Right renal pelvis (tissue), 4 donors: Measurements from ENCODE around the gene SPATA21. TPM values are rescaled to one million over a fixed set of nuclear protein-coding genes. Genes with fewer than 3 reads are reported as not detected.

ENCODE experiments used
- DNase-seq, 4 donors: peaks; one replicate each; pipeline ENCODE4 v3.0.0-alpha.2; 2013; ENCODE audit warnings: low read depth in 4 of 4, low spot score in 3 of 4, missing footprints in 1 of 4
- polyA plus RNA-seq, 4 donors: library from polyadenylated mRNA; unstranded; fragments of 120-200 nt; gene quantifications; one replicate each; pipeline ENCODE4 v1.2.1, GENCODE V29; 2013; ENCODE audit not compliant: insufficient read length in 4 of 4

SPATA21 gene
- polyA plus RNA-seq, 4 donors, result 0.17 TPM; not detected in 3

GRCh38 chr1:16422041-16422440, 15.2 kb downstream of the SPATA21 start:
- DNase-seq, result no peak

GRCh38 chr1:16421201-16421600, 16.0 kb downstream of the SPATA21 start:
- DNase-seq, result no peak

GRCh38 chr1:16420424-16421118, 16.7 kb downstream of the SPATA21 start:
- no peak for DNase-seq

GRCh38 chr1:16418823-16419425, 18.3 kb downstream of the SPATA21 start:
- DNase-seq, result no peak

- DNase-seq, result no peak
These were observed 24.0 kb downstream of the SPATA21 start for GRCh38 chr1:16413191-16413590.

DNA sequence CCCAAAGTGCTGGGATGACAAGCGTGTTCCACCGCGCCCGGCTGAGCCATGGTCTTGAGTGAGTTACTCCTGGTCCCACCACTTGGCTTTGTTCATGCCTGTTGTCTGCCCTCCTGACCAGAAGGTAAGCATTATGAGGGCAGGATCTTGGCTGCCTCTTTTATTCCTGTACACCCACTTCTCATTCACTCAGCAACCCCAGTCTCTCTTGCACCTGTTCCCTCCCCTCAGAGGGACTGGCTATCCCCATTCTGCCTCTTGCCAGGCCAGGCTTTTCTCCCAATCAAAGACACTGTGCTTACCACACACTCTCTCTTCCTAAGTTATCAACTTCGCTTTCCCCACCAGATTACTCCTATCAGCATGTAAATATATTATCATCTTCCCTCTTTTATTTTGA, 26.4 kb downstream of the SPATA21 start:
- DNase-seq, result no peak

GRCh38 chr1:16409536-16410152, 27.6 kb downstream of the SPATA21 start:
- no peak for DNase-seq

DNA sequence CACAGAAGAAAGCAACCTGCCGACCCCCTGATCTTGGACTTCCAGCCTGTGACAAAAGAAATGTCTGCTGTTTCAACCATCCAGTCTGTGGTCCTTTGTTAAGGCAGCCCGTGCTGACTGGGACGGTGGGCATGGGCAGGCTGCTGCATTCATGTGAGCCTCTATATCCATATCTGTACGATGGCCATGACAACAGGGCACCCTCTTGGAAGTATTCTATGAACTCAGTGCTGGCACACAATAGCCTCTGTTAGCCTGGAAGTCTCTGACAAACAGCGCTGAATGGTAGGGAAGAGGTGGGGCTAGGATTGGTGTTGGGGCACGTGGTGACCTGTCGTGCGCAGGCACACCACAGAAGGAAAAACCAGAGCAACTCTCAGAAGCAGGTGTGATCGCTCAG, 30.4 kb downstream of the SPATA21 start:
- no peak for DNase-seq

DNA sequence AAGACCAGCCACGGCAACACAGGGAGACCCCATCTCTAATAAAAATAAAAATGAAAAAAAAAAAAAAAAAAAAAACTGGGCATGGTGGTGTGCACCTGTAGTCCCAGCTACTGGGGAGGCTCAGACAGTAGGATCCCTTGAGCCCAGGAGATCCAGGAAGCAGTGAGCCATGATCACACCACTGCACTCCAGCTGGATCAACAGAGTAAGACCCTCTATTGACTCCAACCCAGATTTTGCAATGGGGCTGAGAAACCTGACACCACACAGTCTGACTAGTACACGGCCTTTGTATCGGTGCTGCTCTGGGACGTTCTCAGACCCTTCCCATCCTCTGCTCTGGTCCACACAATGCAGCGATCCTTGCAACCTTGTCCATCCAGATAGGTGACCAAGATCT, 31.8 kb downstream of the SPATA21 start:
- DNase-seq, result no peak

DNA sequence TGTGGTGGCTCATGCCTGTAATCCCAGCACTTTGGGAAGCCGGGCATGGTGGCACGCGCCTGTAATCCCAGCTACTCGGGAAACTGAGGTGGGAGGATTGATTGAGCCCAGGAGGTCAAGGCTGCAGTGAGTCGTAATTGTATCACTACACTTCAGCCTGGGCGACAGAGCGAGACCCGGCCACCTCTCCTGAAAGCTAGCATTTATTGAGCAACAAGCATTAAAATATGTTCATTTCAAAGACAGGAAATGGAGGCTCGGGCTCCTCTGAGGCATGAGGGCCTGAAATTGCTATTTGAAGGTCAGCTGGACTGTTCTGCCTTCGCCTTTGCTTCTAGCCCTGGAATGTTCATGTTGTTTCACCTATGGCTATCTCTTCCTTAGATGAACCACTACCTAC, 34.5 kb downstream of the SPATA21 start:
- DNase-seq, result no peak

DNA sequence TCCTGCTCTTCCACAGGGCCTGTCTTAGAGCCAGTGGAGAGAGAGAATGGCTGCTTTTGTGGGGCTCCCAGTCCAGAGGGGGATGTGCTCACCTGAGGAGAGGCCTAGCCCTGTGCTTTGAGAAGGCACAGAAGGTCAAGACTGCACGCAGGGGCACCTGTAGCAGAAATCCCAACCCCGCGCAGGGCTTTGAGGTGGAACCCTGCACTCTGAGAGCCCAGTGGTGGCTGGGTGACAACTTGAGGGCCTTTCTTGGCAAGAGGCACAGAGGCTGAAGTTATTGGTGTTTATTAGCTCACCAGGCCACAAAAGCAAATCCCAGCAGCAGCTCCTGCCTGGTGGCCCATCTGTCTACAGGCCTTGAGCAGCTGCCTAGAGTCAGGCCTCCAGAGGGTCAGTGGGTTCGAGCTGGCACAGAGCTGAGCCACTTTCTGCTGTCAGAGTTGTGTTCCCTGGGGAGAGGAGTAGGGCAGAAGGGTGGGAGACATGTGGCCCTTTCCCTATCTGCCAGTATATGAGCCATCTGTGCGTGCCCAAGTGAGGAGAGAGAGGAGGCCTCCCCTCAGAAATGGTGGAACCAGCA, 38.8 kb downstream of the SPATA21 start:
- DNase-seq, result no peak

- no peak for DNase-seq
These were observed 40.1 kb downstream of the SPATA21 start for GRCh38 chr1:16397120-16397519.

DNA sequence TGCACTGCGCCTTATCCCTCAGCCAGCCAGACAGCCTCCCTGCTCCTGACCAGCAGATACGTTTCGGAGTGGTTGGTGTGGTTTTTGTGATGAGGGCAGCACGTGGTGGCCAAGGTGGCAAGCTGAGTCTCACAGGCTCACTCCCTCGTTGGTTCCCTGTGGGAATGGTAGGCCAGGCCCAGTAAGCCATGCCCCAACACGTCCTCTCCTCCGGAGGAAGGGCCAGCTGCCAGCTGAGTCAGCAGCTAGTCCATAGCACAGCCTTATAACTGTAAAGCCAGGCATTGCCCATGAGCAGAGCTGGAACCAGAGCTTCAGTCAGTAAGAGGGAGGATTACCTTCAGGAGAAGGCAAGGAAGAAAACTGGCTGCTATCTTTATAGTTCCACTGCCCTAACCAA, 40.6 kb downstream of the SPATA21 start:
- no peak for DNase-seq

GRCh38 chr1:16394977-16395376, 42.2 kb downstream of the SPATA21 start:
- no peak for DNase-seq

GRCh38 chr1:16393570-16394521, 43.4 kb downstream of the SPATA21 start:
- DNase-seq, result no peak

GRCh38 chr1:16392740-16393569, 44.3 kb downstream of the SPATA21 start:
- no peak for DNase-seq

DNA sequence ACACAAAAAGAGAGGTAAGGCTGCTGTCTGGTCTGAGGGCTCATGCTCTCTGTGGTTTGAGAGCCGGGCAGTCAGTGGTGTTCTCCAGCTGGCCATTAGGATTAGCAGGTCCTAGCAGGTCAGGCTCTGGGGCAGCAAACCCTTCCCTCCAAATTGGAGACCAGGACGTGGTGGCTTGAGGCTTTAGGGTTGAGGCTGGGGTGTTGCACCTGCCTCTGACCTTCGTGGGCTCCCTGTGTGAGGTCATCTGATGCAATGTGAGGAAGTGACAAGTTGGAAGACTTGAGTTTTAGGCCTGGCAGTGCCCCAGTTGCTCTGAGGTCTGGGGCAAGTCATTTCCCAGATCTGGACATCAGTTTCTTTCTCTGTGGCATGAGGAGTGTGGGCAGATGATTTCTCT, 45.8 kb downstream of the SPATA21 start:
- no peak for DNase-seq

DNA sequence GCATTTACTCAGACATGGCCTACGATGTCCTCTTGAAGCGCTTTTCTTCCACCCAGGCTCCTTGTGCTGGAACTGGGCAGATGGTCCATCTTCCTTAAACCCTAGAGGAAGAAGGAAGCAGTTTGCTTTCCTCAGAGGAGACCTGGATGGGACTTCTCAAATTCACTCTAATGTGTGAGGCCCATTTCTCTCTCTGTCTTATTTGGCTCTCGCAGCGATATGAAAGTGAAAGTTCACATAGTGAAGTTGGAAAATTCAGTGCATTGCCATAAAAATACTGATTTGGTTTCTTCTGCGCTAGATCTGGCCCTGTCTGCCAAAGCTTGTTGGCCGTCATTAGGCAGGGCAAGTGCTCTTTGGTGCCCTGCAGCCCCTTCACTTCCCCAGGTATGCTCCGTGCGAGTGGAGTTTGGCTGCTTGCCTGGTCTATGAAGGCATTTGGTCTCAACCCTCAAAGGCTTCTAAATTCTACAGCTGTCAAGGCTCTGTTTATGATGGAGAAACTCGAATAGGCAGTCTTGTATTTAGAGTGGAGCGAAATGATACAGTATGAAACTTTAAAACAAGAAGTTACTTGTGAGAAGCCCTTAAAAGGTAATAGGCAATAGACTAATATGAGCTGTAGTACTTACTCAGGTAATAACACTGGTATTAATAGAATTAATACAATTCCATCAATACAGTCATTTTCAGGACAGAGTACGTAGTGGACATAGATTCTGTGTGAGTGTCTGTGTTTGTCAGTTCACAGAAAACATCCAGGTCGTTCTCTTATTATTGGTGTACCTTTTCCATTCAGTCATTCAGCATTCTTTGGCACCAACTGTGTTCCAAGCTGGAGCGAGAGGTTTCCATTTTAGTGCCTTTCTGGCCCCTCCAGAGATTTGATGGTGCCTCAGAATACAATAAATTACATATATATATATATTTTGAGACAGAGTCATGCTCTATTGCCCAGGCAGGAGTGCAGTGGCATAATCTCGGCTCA, 49.7 kb downstream of the SPATA21 start:
- DNase-seq, result no peak
